NB4 (cell line): ENCODE data around the gene LHX5.

Experiments used
- POLR2A ChIP-seq: IDR thresholded peaks from 2 replicates; pipeline ENCODE4 v1.6.1; 2011; ENCODE audit warnings: mild to moderate bottlenecking; ENCODE audit not compliant: insufficient read length; ENCODE audit errors: extremely low read depth
- TF ChIP-seq, protein P1 (sequence below): IDR thresholded peaks from one replicate; pipeline ENCODE4 v1.5.1; 2012; ENCODE audit warnings: low read depth, low read length

DNA sequence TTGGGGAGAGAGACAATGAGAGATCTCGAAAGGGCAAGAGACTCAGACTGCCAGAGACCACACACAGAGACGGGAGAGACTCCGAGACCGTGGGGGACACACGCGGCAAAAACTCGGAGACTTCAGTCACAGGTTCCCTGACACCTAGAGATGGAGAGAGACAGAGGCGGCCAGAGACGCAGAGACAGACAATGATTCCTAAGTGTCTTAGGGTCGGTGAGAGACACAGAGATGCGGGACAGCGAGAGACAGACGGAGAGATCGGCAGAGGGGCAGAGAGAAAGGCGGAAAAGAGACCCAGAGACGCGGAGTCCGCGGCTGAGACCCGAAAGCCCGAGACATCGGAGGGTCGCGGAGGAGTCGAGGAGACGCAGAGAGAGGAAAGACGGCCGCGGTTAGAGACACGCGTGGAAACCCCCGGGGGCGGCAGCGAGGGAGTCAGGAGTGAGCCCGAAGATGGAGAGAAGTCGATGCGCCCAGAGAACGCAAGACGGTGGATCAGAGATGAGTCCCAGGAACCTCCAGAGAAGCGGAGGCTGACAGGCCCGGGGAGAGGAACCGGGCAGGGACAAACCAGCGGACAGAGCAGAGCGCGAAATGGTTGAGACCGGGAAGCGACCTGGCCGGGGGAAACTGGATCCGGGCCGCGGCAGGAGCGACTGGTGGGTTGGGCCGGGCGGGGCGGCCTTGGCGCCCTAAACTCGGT is 7.8 kb downstream of the LHX5 start:
- TF ChIP-seq, protein P1, sequence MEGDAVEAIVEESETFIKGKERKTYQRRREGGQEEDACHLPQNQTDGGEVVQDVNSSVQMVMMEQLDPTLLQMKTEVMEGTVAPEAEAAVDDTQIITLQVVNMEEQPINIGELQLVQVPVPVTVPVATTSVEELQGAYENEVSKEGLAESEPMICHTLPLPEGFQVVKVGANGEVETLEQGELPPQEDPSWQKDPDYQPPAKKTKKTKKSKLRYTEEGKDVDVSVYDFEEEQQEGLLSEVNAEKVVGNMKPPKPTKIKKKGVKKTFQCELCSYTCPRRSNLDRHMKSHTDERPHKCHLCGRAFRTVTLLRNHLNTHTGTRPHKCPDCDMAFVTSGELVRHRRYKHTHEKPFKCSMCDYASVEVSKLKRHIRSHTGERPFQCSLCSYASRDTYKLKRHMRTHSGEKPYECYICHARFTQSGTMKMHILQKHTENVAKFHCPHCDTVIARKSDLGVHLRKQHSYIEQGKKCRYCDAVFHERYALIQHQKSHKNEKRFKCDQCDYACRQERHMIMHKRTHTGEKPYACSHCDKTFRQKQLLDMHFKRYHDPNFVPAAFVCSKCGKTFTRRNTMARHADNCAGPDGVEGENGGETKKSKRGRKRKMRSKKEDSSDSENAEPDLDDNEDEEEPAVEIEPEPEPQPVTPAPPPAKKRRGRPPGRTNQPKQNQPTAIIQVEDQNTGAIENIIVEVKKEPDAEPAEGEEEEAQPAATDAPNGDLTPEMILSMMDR: no peak
- no peak for TF ChIP-seq POLR2A
